Activated T-helper 1 cell treated with anti-CD3 and anti-CD28 coated beads, Interleukin-2, amount 50 U/mL, for 16 hours (primary cell): ENCODE measurements around the gene HPCA.

Experiments
- DNase-seq, 2 donors: peaks; one replicate each; pipeline ENCODE4 v3.0.0-alpha.2; 2020; ENCODE audit warnings: low read depth in 1 of 2, low spot score in 1 of 2

The HPCA gene

GRCh38 chr1:32928715-32929114, 42.4 kb downstream of the HPCA start:
- no peak for DNase-seq

GRCh38 chr1:32929366-32929765, 43.1 kb downstream of the HPCA start:
- DNase-seq = no peak

- no peak for DNase-seq
Observed at GRCh38 chr1:32931760-32932159, 45.5 kb downstream of the HPCA start.

GRCh38 chr1:32933742-32934322, 47.5 kb downstream of the HPCA start:
- DNase-seq = no peak

GRCh38 chr1:32934535-32934934, 48.2 kb downstream of the HPCA start:
- no peak for DNase-seq

- DNase-seq = no peak
Observed at GRCh38 chr1:32937061-32937460, 50.8 kb downstream of the HPCA start.

- no peak for DNase-seq
Observed at GRCh38 chr1:32939655-32940371, 53.5 kb downstream of the HPCA start.

GRCh38 chr1:32944180-32944579, 57.9 kb downstream of the HPCA start:
- no peak for DNase-seq
